K562 (cell line): ENCODE results near the gene ALG12. TPM values are rescaled to one million over a fixed set of nuclear protein-coding genes. Genes with fewer than 3 reads are reported as not detected.

ENCODE experiments used
- ATF1 ChIP-seq, 2 experiments: fragments of 450-650 bp in 1 of 2; IDR thresholded peaks; 2 replicates each; pipeline ENCODE4 v1.6.1; 2016; ENCODE audit warnings: missing compliant biosample characterization in 1 of 2, missing genetic modification characterization in 1 of 2
- ATF6 ChIP-seq: sonication (generic); formaldehyde crosslinking; IDR thresholded peaks from 2 replicates; pipeline ENCODE4 v1.4.0; 2020; ENCODE audit warnings: mild to moderate bottlenecking, missing genetic modification reagents
- HLTF ChIP-seq: fragments of 450-650 bp; IDR thresholded peaks from 2 replicates; pipeline ENCODE4 v1.6.1; 2016
- MAZ ChIP-seq, 2 experiments: fragments of 450-650 bp in 1 of 2; sonication (generic) in 1 of 2; formaldehyde crosslinking; IDR thresholded peaks in 1 of 2; conservative IDR thresholded peaks in 1 of 2; 2 replicates each; pipeline versions ENCODE4 v1.4.0 to v1.5.0; 2020; ENCODE audit warnings: mild to moderate bottlenecking in 1 of 2, missing genetic modification reagents in 1 of 2
- MEIS2 ChIP-seq: fragments of 450-650 bp; IDR thresholded peaks from 2 replicates; pipeline ENCODE4 v1.6.1; 2014; ENCODE audit warnings: mild to moderate bottlenecking; ENCODE audit not compliant: partially characterized antibody
- MNT ChIP-seq, 2 experiments: fragments of 450-650 bp; conservative IDR thresholded peaks; 2 replicates each; pipeline ENCODE4 v1.6.1; 2017; ENCODE audit warnings: mild to moderate bottlenecking in 2 of 2, moderate library complexity in 2 of 2
- PHF21A ChIP-seq: fragments of 450-650 bp; IDR thresholded peaks from 2 replicates; pipeline ENCODE4 v1.6.1; 2017; ENCODE audit warnings: low read depth, borderline replicate concordance
- RB1 ChIP-seq: fragments of 450-650 bp; IDR thresholded peaks from 2 replicates; pipeline ENCODE4 v1.6.1; 2017; ENCODE audit warnings: low read depth, mild to moderate bottlenecking
- SRF ChIP-seq, 2 experiments: fragments of 250-450, 450-650 bp in 1 of 2; sonication (Bioruptor Pico) in 1 of 2; sonication (generic) in 1 of 2; formaldehyde crosslinking; IDR thresholded peaks; 2 replicates each; pipeline versions ENCODE4 v1.5.0 to v1.5.1; 2020 to 2022; ENCODE audit warnings: mild to moderate bottlenecking in 1 of 2, missing genetic modification reagents in 1 of 2
- ZBTB33 ChIP-seq: sonication (generic); formaldehyde crosslinking; IDR thresholded peaks from 2 replicates; pipeline ENCODE4 v1.8.1; 2023; ENCODE audit warnings: mild to moderate bottlenecking, missing genetic modification reagents
- ZBTB49 ChIP-seq: sonication (generic); formaldehyde crosslinking; IDR thresholded peaks from 2 replicates; pipeline ENCODE4 v1.8.0; 2022; ENCODE audit warnings: missing genetic modification reagents, mild to moderate bottlenecking, borderline replicate concordance
- ZNF280B ChIP-seq: fragments of 250-450 bp; sonication (Bioruptor Pico); IDR thresholded peaks from 2 replicates; pipeline ENCODE4 v1.5.1; 2021; ENCODE audit warnings: mild to moderate bottlenecking
- ZNF717 ChIP-seq: fragments of 250-450 bp; sonication (Bioruptor Pico); IDR thresholded peaks from 2 replicates; pipeline ENCODE4 v1.5.0; 2021
- polyA plus RNA-seq, 8 experiments: library from polyadenylated mRNA; depleted of rRNA in 4 of 8; stranded (reverse) in 5 of 8; unstranded in 3 of 8; fragments of >200 nt; fragmentation: Nextera tagmentation in 2 of 8; fragmentation: Illumina TruSeq in 1 of 8; extraction: Ambion mirVana in 2 of 8; extraction: Trizol in 1 of 8; gene quantifications; 2 replicates each; pipeline versions ENCODE4 v1.2.1 to v1.2.3, GENCODE V29; 2011 to 2014; ENCODE audit warnings: inconsistent platforms in 1 of 8, missing spikeins in 1 of 8
- total RNA-seq, 7 experiments: library from RNA; depleted of rRNA in 6 of 7; stranded (reverse); fragments of >200 nt in 6 of 7; fragmentation: Illumina TruSeq in 2 of 7; extraction: Trizol in 2 of 7; gene quantifications; 2 replicates each; pipeline versions ENCODE4 v1.2.1 to v1.2.3, GENCODE V29; 2011 to 2021; ENCODE audit warnings: low replicate concordance in 1 of 7
- TF ChIP-seq, protein P1 (sequence below): conservative IDR thresholded peaks from 2 replicates; pipeline ENCODE4 v1.6.1; 2011; ENCODE audit warnings: low read depth, mild to moderate bottlenecking, low read length; ENCODE audit not compliant: control insufficient read depth

Gene ALG12
- total and polyA plus RNA-seq, 9 of the 15 experiments (the other 6 are each of a cell fraction or from before 2014, with no cell fraction given), result 0.20 to 8.5 (median 3.4) TPM

GRCh38 chr22:49960159-49961004 lies 42.1 kb upstream of the ALG12 start, which contains the start of gene PIM3 (continued):
- TF ChIP-seq ZNF280B (CRISPR knock-in tag) (no peak), ZBTB33 (CRISPR knock-in tag) (no peak), SRF (CRISPR knock-in tag; IDR thresholded peaks at IDR 0.05) (no peak), ZNF717 (CRISPR knock-in tag) (no peak), RB1 (peak; percentile 49; the same call in 1 of the 2 replicates), ATF6 (CRISPR knock-in tag) (0 out of 2 replicates have a peak, but pooled peaks have one; percentile 52), HLTF (no peak), ATF1 (CRISPR knock-in tag; IDR thresholded peaks at IDR 0.05) (no peak), ATF1 (tag; IDR thresholded peaks at IDR 0.05) (peak; percentile 56), ZBTB49 (no peak), PHF21A (peak; percentile 35; the same call in 1 of the 2 replicates), MNT (conservative IDR thresholded peaks at IDR 0.05) (peak; percentile 90 to 96), MEIS2 (peak; percentile 53), MAZ (CRISPR knock-in tag; conservative IDR thresholded peaks at IDR 0.05 in 1 of 2, IDR thresholded peaks at IDR 0.05 in 1 of 2) (peak; percentile 42 to 73)
- TF ChIP-seq, protein P1, sequence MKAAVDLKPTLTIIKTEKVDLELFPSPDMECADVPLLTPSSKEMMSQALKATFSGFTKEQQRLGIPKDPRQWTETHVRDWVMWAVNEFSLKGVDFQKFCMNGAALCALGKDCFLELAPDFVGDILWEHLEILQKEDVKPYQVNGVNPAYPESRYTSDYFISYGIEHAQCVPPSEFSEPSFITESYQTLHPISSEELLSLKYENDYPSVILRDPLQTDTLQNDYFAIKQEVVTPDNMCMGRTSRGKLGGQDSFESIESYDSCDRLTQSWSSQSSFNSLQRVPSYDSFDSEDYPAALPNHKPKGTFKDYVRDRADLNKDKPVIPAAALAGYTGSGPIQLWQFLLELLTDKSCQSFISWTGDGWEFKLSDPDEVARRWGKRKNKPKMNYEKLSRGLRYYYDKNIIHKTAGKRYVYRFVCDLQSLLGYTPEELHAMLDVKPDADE, result peak; percentile 72; the same call in 1 of the 2 replicates
